ENCODE data around the gene JARID2. TPM values are rescaled to one million over a fixed set of nuclear protein-coding genes. Genes with fewer than 3 reads are reported as not detected.

JARID2 gene
- total RNA-seq, 1 donor from 2014 or later, result 13.8 TPM

DNA sequence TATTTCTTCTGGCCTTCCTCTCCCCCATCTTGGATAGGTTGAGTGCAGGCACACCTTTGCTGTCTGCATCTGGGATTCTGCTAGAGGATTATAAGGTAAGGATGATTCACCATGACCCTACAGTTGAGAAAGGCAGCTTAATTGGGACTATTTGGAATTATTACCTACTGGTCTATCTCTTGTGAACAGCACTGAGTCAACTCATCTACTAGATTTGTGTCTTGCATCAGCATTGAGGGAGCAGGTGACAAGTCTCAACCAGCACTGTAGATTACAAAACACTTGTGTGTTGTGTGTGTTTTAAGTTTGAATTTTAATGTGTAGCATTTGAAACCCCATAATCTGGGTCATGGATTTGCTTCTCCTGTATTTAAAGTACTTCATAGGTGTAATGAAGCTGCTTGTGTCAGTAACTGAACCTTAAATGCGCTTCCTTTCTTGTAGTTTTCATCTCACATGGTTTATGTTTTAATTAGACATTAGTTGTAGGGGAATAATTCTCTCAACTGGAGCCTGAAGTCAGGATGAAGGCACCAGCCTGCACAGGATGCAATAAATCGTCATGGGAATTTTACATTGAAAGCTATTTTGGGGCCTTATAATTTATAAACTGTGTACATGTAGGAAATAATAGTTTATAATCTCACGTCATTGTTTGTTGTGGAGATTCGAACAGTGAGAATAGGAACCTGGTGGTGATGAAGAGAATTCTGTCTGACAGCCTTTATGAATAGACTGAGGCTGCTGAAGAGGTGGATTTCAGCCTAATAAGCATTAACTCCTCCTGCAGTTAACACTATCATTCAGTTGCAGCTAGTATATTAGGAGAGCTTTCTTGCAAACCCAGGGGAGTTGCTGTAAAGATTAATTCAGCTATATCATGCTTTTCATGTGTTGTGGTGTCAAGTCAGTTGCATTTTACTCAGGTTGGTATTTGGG is 125.1 kb downstream of the JARID2 start:
- DNase-seq (ENCODE audit: low spot score), result no peak

DNA sequence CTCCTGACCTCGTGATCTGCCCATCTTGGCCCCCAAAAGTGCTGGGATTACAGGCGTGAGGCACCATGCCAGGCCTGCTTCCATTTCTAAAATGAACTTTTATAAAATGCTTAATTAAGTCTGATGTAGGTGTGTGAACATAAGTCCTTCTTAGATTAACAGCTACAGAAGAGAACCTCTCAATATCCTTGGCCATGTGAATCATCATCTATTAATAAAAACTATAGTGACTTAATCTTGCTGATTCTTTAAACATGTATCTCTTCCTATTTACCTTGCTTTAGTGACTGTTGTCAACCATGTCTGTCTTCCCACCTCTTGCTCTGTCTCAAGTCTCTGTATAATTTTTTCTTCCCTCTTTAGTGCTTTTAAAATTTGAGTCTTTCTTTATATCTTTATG is 127.1 kb downstream of the JARID2 start:
- DNase-seq (ENCODE audit: low spot score), result no peak

DNA sequence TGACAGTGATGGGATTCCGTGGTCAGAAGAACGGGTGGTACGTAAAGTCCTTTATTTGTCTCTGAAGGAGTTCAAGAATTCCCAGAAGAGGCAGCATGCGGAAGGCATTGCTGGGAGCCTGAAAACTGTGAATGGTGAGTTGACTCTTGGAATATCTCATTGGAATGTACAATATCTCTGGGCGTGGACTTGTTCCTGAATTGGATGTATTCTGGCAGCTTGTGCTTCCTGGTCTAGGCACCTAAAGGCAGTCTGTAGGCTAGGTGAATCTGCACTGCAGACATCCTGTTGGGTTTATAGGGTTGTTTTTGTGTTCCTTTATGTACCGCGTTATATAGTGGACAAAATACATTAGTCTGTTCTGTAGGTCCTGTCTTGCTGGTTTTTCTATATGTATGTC is 128.2 kb downstream of the JARID2 start:
- no peak for DNase-seq (ENCODE audit: low spot score)

DNA sequence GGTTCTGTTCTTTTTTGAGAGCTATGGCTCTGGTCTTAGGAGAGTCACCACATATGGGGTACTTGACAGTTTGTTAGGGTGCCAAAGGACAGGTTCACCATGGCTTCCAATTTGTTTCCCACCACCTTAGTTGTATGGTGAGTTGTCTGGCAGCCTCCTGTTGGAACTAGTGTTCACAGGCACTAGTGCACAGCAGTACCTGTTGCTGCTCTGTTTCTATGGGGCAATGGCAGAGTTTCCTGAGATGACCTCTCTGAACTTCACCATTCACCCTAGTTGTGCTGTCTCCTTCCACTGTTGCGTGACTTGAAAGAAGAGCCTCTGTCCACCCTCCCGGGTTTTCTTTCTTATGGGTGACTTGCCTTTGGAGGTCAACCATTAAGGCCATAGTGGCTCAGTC is 129.1 kb downstream of the JARID2 start:
- no peak for DNase-seq (ENCODE audit: low spot score)

DNA sequence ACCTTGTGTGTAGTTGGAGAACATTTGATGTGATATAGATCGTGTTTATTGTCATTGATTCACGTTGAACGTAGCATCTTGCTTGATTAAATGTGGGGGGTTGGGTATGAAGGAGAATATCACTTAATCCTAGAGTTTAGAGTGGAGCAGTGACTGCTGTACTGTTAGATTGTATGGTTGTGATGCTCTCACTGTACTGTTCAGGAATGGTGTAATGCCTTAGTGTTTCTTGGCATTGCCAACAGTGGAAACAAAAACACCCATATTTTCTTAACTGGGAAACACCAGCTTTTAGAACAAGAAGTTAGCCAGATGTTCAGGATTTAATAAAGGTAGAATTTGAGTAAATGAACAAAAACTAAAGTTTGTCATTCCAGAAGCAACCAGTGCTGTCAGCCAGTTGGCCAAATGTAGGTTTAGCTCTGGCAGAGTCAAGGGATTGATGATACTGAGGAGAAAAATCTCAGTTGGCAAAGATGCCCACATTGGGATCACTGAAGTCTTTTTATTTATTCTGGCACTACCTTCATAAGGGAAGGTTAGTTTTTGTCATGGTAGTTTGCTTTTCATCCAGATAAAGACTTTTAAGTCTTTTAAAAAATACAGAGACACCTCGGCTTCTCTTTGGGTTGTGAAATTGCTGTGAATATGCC is 129.9 kb downstream of the JARID2 start:
- no peak for DNase-seq (ENCODE audit: low spot score)

DNA sequence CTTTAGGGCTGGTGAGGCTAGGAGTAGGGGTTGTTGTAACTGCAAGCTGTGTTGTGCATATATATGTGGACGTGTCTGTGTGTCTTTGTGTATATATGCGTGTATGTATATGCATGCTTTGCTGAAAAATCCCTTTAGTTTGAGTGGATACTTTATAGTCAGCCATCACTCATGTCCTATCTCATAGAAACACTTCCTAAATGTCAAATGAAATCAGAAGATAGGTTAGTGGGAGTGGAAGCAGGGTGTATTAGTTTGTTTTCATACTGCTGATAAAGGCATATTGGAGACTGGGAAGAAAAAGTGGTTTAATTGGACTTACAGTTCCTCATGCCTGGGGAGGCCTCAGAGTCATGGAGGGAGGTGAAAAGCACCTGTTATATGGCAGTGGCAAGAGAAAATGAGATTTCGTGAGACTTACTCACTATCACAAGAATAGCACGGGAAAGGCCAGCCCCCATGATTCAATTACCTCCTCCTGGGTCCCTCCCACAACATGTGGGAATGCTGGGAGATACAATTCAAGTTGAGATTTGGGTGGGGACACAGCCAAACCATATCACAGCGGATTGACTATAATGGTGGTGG is 131.1 kb downstream of the JARID2 start:
- DNase-seq (ENCODE audit: low spot score), result no peak

DNA sequence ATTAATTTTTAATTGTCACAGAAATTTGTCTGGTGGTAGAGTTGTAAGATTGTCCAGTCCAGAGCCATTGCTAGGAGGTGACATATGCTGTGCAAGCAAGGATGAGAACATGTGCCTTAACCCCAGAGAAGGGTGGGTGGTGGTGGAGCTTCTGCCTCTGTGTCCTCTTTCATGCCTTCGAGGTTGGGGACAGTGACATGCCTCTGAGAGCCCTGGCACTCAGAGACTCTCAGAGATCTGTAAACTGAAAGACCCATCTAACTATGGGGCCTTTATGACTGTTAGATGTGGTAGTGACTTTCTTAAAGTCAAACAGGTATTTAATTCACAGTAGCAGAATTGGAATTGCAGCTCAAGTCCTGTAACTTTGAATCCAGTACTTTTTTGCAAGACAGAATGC is 132.4 kb downstream of the JARID2 start:
- no peak for DNase-seq (ENCODE audit: low spot score)

DNA sequence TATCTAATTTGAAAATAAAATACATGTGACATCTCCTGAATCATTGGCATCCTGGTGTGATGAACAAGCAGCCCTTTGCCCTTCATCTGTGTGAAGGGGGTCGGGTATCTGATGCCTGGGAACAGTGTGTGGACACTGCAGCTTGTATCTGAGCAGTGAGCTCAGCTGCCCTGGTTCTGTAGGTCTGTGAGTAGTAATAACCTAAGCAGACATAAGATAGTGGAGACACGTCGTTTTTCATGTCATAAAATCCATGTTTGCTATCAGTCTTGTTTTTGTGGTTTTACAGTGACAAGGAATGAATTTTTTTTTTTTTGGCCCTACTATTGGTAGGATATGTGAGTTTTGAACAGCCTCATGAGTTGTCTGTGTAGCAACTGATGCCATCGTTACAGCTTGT is 133.0 kb downstream of the JARID2 start:
- DNase-seq (ENCODE audit: low spot score), result no peak

DNA sequence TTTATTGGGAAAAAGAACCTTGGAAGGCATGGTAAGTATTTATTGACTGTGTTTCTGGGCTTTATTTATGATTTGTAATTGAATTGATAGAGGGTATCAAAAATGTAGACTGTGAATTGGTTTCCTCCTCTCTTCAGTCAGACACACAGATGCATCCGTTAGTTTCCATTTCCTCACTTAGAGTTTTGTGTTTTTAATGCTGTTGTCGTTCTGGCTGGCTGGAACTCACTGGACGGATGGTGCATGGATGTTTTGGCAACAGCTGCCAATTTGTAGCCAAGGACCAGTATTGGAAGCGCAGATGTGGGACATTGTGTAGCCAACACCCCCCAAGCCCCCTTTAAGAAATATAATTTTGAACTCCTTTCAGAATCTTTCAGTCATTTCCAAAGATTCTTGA is 134.5 kb downstream of the JARID2 start:
- DNase-seq (ENCODE audit: low spot score), result no peak

DNA sequence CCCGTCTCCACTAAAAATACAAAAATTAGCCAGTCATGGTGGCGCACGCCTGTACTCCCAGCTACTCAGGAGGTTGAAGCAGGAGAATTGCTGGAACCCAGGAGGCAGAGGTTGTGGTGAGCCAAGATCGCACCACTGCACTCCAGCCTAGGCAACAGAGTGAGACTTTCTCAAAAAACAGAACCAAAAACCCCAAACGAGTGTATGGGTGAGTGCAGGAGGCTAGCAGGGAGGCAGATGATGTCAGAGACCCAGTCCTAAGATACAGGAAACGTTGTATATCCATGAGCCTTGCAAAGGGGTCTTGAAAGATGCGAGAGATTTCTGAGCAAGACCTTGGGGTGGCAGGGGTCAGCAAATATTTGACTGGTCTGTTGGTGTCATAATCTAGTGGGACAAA is 136.2 kb downstream of the JARID2 start:
- DNase-seq (ENCODE audit: low spot score), result no peak

DNA sequence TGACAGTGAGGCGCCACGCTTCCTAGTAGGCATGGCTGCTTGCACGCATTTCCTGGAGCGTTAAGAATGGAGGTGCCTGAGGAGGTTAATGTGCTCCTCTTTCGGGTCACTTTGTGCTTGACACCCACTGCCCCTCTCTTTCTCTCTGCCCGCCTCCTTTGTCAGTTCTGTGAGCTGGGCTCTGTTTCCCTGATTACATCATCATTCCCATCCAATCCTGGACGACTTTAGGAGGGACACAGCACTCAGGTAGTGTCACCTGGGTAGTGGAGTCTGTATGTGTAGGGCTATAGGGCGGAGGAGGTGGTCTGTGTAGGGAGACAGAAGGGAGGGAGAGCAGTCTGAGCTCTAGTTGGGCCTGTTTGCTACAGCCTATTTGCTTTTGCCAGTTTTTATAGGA is 136.8 kb downstream of the JARID2 start:
- no peak for DNase-seq (ENCODE audit: low spot score)

DNA sequence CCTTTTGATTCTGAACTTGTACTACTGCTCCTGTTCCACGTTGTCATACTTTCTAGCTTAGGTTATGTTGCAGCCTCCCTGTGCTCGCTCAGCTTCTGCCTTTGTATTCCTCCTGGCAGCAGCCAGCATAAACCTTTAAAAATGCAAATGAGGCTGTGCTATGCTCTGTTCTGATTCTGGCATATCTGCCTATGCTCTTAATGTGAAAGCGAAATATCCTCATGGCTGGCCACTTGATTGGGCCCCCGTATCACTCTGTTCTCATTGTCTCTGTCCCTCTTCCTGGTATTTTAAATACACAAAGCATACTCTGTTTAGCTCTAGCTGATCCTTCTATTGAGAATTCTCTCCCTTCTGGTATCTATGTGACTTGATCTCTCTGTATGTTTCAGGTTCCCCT is 139.0 kb downstream of the JARID2 start:
- DNase-seq (ENCODE audit: low spot score), result no peak

DNA sequence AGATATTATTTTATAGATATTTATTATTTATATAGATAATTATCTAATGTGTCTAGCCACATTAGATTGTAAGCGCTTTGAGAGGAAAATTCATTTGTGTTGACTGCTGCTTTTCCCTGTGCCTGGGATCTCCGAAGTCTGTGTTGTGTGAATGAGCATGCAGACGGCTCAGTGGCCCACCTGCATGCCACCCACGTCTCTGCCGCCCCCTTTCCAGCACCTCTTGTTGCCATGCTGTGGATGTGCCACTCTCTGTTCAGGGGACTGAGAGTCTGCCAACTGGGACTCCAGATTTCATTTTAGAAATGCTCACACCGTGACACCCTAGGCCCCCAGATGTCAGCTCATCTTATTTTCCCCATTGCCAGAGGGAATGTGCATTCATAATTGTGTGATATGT is 139.7 kb downstream of the JARID2 start:
- no peak for DNase-seq (ENCODE audit: low spot score)

DNA sequence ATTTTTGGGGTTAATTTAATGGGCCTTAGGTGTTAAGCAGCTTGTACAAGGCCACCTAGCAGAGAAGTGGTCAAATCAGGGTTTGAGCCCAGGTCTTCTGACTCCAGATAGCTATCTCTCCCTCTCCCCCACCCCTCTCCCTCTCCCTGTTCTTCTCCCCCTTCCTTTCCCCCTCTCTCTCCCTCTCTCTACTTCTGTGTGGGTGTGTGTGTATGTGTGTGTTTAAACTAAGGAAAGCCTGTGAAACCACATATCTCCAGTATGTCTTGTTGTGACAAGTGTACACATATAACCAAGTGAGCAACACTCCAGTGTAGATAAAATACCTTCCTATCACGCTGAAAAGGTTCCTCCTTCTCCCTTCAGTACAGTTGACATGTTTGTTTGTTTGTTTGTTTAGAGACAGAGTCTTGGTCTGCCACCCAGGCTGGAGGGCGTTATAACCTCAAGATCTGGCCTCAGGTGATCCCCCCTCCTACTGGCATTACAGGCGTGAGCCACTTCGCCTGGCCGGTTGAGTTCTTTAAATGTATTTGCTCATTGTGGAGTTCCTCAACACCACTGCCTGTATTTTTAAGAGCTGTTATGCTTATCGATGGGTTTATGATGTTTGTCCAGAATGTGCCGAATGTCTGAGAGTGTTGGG is 140.4 kb downstream of the JARID2 start:
- no peak for DNase-seq (ENCODE audit: low spot score)

DNA sequence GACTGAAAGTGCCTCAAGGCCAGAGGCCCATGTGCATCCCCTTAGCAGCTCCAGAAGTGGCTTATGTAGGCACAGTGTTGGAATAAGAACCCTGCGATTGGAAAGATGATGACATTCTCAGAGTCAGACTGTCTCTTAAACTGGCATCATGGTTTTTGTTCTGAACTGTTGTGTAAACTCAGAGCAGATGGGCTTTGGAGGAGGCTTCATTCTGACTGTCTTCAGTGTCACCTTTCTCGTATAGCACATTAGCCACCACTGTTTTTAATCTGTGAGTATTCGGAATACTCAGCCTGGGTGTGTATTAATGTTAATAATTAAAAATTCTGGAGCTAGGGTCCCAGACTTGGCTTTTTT is 140.9 kb downstream of the JARID2 start:
- DNase-seq (ENCODE audit: low spot score), result no peak

DNA sequence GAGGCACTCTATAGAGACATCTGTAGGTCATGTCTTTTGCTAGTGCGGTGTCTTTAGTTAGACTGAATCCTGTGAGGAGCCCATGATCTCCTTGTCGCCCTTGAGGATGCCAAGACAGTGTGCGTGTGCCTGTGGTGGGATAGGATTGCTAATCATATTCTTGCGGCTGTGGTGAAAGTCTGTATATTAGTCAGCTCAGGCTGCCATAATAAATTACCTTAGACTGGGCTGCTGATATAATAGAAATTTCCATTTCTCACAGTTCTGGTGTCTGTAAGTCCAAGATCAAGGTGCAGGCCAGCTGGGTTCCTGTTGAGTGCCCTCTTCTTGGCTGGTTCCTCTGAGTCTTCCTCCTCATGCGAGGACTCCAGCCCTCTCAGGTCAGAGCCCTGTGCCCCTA is 141.2 kb downstream of the JARID2 start:
- DNase-seq (ENCODE audit: low spot score), result no peak

DNA sequence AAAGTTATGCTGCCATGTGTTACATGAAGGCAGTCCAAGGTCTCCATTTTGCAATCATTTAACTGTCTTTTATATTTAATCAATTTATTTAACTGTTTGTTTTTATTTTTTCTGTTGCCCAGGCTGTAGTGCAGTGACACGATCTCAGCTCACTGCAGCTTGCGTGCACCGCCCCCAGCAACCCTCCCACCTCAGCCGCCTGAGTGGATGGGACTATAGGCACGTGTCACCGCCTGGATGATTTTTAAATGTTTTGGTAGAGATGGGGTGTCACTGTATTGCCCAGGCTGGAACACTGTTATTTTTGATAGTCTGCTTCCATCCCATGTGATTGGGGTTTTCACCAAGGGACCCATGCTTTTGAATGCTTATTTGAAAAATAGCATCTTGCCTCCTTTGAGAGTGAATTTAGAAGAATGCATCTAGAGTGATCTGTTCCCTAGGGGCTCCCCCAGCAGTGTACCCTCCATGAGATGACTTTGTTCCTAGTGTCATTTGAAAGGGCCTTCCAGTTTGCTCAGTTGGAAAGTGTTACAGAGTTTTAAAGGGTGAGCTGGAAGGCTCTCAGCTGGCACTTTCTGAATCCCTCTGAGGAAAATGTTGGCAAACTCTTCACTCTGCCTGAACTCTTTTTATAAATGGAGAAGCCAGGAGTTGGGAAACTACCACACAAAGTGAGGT is 143.4 kb downstream of the JARID2 start:
- no peak for DNase-seq (ENCODE audit: low spot score)

DNA sequence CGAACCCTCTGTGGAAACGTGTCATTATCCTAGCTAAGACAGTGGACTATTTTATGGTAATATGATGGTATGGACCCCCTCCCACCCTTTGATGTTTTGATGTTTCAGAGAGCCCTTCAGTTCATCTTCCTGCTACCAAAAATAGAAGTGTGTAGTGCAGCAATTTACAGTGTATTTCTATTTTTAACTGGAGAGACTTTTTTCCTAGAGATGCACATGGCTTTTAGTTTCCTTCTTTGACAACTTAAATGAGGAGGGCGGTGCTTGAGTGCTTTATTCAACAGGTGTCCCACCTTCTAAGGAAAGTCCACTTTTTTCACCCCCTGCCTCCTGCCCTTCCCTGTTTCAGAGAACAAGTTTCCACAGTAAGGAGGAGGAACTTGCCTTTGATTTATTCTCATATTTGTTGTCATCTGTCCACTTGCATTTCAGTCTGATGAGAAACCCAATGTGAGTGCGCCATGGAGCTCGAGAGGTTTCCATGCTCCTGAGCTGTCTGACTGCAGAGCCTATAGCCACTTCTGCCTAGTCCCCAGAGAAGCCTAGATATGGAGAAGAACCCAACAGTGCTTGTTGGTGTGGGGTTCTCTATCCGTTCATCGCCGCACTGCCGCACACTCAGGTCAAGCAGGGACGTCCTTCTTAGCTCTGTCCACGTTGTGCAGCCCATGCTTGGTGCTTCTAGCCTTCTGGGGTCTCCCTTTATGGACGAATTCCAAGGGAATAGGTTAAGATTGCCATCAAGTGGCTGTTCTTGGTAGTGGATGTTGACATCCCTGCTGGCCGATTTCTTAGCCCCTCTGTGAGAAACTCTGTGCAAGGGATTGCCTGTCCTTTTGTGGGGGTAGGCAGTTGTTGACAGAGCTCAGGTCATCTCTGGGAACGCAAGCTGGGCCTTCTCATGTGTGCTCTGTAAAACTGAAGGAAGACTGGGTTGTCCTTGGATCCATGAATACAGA is 144.2 kb downstream of the JARID2 start:
- no peak for DNase-seq (ENCODE audit: low spot score)

DNA sequence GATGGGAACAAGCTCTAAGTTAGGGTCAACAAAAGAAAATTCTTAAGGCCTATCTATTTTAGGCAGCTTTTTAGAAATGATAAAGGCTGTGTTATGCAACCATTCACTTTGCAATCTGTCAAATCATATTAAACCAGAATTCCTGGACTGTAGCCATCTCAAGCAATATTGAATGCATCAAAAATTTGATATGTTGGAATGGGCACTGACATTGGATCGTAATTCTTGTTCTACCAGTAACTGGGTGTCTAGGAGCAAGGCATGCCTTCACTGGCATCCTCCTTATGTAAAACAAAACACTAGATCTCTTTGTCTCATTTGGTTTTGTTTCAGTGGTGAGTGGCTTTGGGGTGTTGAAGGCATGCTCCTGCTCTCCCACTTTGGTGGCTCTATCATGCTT is 145.6 kb downstream of the JARID2 start:
- DNase-seq (ENCODE audit: low spot score), result no peak

DNA sequence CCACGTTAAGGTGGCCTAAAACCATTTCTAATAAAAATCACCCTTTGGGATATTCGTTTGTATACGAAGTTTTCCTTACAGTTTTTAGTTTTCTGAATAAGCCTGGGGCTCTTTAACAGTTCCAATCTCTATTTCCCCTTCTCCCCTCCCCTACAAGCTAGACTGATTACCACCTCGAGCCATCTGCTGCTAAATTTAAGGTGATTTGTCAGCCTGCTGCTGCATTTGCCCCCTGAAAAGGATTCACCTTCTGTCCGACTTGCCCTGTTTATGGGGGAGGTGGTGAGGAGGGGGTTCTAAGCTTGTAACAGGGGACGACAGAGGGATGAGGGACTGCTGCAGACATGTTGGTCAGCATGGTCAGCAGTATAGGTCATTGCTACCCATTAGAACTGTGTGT is 146.3 kb downstream of the JARID2 start:
- no peak for DNase-seq (ENCODE audit: low spot score)
